Measurements from ENCODE around the gene SLC25A2. TPM values are rescaled to one million over a fixed set of nuclear protein-coding genes. Genes with fewer than 3 reads are reported as not detected.
"Not testable (repeated sequence)": the region's sequence is repeated elsewhere in the genome, so short reads cannot be mapped to it uniquely, and the experiment has no call there.

SLC25A2 gene
- polyA plus RNA-seq, 4 donors, result 0.17 TPM; not detected in 3

GRCh38 chr5:141319202-141319601, 15.4 kb upstream of the SLC25A2 start:
- no peak for DNase-seq (ENCODE audit: low read depth in 4 of 4, low spot score in 3 of 4)

GRCh38 chr5:141316963-141317362, 13.1 kb upstream of the SLC25A2 start:
- not testable (repeated sequence) for DNase-seq (ENCODE audit: low read depth in 4 of 4, low spot score in 3 of 4)

GRCh38 chr5:141313711-141314110, 9.9 kb upstream of the SLC25A2 start:
- no peak for DNase-seq (ENCODE audit: low read depth in 4 of 4, low spot score in 3 of 4)

GRCh38 chr5:141306630-141307029, 2.8 kb upstream of the SLC25A2 start:
- DNase-seq (ENCODE audit: low read depth in 4 of 4, low spot score in 3 of 4), result no peak

GRCh38 chr5:141298376-141298775, 5.5 kb downstream of the SLC25A2 start:
- DNase-seq (ENCODE audit: low read depth in 4 of 4, low spot score in 3 of 4), result no peak

- no peak for DNase-seq (ENCODE audit: low read depth in 4 of 4, low spot score in 3 of 4)
These were observed 30.9 kb downstream of the SLC25A2 start for GRCh38 chr5:141272906-141273305.

GRCh38 chr5:141269195-141269594, 34.7 kb downstream of the SLC25A2 start:
- DNase-seq (ENCODE audit: low read depth in 4 of 4, low spot score in 3 of 4), result no peak

- no peak for DNase-seq (ENCODE audit: low read depth in 4 of 4, low spot score in 3 of 4)
These were observed 42.7 kb downstream of the SLC25A2 start for GRCh38 chr5:141261238-141261546.

GRCh38 chr5:141260458-141261237, 43.2 kb downstream of the SLC25A2 start:
- no peak for DNase-seq (ENCODE audit: low read depth in 4 of 4, low spot score in 3 of 4)

- no peak for DNase-seq (ENCODE audit: low read depth in 4 of 4, low spot score in 3 of 4)
These were observed 44.9 kb downstream of the SLC25A2 start for GRCh38 chr5:141258948-141259347.

GRCh38 chr5:141258464-141258863, 45.4 kb downstream of the SLC25A2 start:
- no peak for DNase-seq (ENCODE audit: low read depth in 4 of 4, low spot score in 3 of 4)

Other genes starting within 250 kb of the SLC25A2 start
- 1 to 10 TPM; 3.5 to 7.9 (median 6.0) TPM for gene PCDHB2, start 209.4 kb downstream of the SLC25A2 start, polyA plus RNA-seq (ENCODE audit: insufficient read length in 4 of 4)
- 1 to 10 TPM; 3.0 to 4.9 (median 3.5) TPM for gene PCDHB3, start 203.6 kb downstream of the SLC25A2 start, polyA plus RNA-seq (ENCODE audit: insufficient read length in 4 of 4)
- gene PCDHB4, start 182.2 kb downstream of the SLC25A2 start, polyA plus RNA-seq (ENCODE audit: insufficient read length in 4 of 4), result 1 to 10 TPM; 1.3 to 5.8 (median 2.2) TPM
- gene PCDHB5, start 168.8 kb downstream of the SLC25A2 start, polyA plus RNA-seq (ENCODE audit: insufficient read length in 4 of 4), result 10 to 100 TPM in 1 of 4 donors, 1 to 10 TPM in 3; 5.6 to 10.5 (median 8.0) TPM
- 1 to 10 TPM; 2.5 to 4.5 (median 3.4) TPM for gene PCDHB6, start 154.0 kb downstream of the SLC25A2 start, polyA plus RNA-seq (ENCODE audit: insufficient read length in 4 of 4)
- gene PCDHB7, start 131.4 kb downstream of the SLC25A2 start, polyA plus RNA-seq (ENCODE audit: insufficient read length in 4 of 4), result 1 to 10 TPM; 4.0 to 7.9 (median 5.6) TPM
- 1 to 10 TPM; 1.2 to 3.5 (median 2.7) TPM for gene PCDHB8, start 126.3 kb downstream of the SLC25A2 start, polyA plus RNA-seq (ENCODE audit: insufficient read length in 4 of 4)
- gene PCDHB16, start 121.7 kb downstream of the SLC25A2 start, polyA plus RNA-seq (ENCODE audit: insufficient read length in 4 of 4), result 1 to 10 TPM; 4.9 to 8.4 (median 5.7) TPM
- gene PCDHB9, start 116.9 kb downstream of the SLC25A2 start, polyA plus RNA-seq (ENCODE audit: insufficient read length in 4 of 4), result 1 to 10 TPM; 3.7 to 5.1 (median 4.5) TPM
- gene PCDHB10, start 111.7 kb downstream of the SLC25A2 start, polyA plus RNA-seq (ENCODE audit: insufficient read length in 4 of 4), result 10 to 100 TPM in 2 of 4 donors, 1 to 10 TPM in 2; 5.4 to 11.3 (median 8.3) TPM
- 1 to 10 TPM; 4.9 to 7.0 (median 6.5) TPM for gene PCDHB11, start 104.4 kb downstream of the SLC25A2 start, polyA plus RNA-seq (ENCODE audit: insufficient read length in 4 of 4)
- gene PCDHB12, start 95.3 kb downstream of the SLC25A2 start, polyA plus RNA-seq (ENCODE audit: insufficient read length in 4 of 4), result 1 to 10 TPM; 4.9 to 8.6 (median 5.5) TPM
- 1 to 10 TPM; 5.5 to 8.1 (median 5.9) TPM for gene PCDHB13, start 90.1 kb downstream of the SLC25A2 start, polyA plus RNA-seq (ENCODE audit: insufficient read length in 4 of 4)
- gene PCDHB14, start 80.7 kb downstream of the SLC25A2 start, polyA plus RNA-seq (ENCODE audit: insufficient read length in 4 of 4), result 10 to 100 TPM in 3 of 4 donors, 1 to 10 TPM in 1; 9.9 to 13.5 (median 10.6) TPM
- gene PCDHB15, start 58.7 kb downstream of the SLC25A2 start, polyA plus RNA-seq (ENCODE audit: insufficient read length in 4 of 4), result 10 to 100 TPM; 14.7 to 17.6 (median 16.6) TPM
- 100 to 1,000 TPM; 142 to 184 (median 157) TPM for gene TAF7, start 16.7 kb upstream of the SLC25A2 start, polyA plus RNA-seq (ENCODE audit: insufficient read length in 4 of 4)
- 1 to 10 TPM in 1 of 4 donors, under 1 TPM in 3; 0.47 to 1.1 (median 0.84) TPM for gene PCDHGA1, start 26.5 kb upstream of the SLC25A2 start, polyA plus RNA-seq (ENCODE audit: insufficient read length in 4 of 4)
- 10 to 100 TPM in 1 of 4 donors, 1 to 10 TPM in 3; 5.0 to 12.8 (median 7.0) TPM for gene PCDHGA2, start 34.7 kb upstream of the SLC25A2 start, polyA plus RNA-seq (ENCODE audit: insufficient read length in 4 of 4)
- 1 to 10 TPM; 2.3 to 6.2 (median 3.8) TPM for gene PCDHGA3, start 39.8 kb upstream of the SLC25A2 start, polyA plus RNA-seq (ENCODE audit: insufficient read length in 4 of 4)
- gene PCDHGB1, start 46.0 kb upstream of the SLC25A2 start, polyA plus RNA-seq (ENCODE audit: insufficient read length in 4 of 4), result 1 to 10 TPM; 1.7 to 2.1 (median 1.9) TPM
- 1 to 10 TPM; 2.3 to 4.6 (median 2.4) TPM for gene PCDHGA4, start 51.0 kb upstream of the SLC25A2 start, polyA plus RNA-seq (ENCODE audit: insufficient read length in 4 of 4)
- 1 to 10 TPM; 3.5 to 5.2 (median 3.8) TPM for gene PCDHGB2, start 55.9 kb upstream of the SLC25A2 start, polyA plus RNA-seq (ENCODE audit: insufficient read length in 4 of 4)
- gene PCDHGA5, start 60.1 kb upstream of the SLC25A2 start, polyA plus RNA-seq (ENCODE audit: insufficient read length in 4 of 4), result 1 to 10 TPM; 2.2 to 6.1 (median 2.6) TPM
- gene PCDHGB3, start 66.2 kb upstream of the SLC25A2 start, polyA plus RNA-seq (ENCODE audit: insufficient read length in 4 of 4), result 1 to 10 TPM; 1.5 to 2.8 (median 2.3) TPM
- 10 to 100 TPM in 1 of 4 donors, 1 to 10 TPM in 3; 4.9 to 11.1 (median 7.1) TPM for gene PCDHGA6, start 69.8 kb upstream of the SLC25A2 start, polyA plus RNA-seq (ENCODE audit: insufficient read length in 4 of 4)
- 1 to 10 TPM; 1.8 to 2.5 (median 2.1) TPM for gene PCDHGA7, start 78.7 kb upstream of the SLC25A2 start, polyA plus RNA-seq (ENCODE audit: insufficient read length in 4 of 4)
- gene PCDHGB4, start 83.6 kb upstream of the SLC25A2 start, polyA plus RNA-seq (ENCODE audit: insufficient read length in 4 of 4), result 1 to 10 TPM; 5.0 to 7.4 (median 5.5) TPM
- under 1 TPM; 0.40 to 0.56 (median 0.44) TPM for gene PCDHGA8, start 88.6 kb upstream of the SLC25A2 start, polyA plus RNA-seq (ENCODE audit: insufficient read length in 4 of 4)
- 10 to 100 TPM in 1 of 4 donors, 1 to 10 TPM in 3; 9.6 to 10.3 (median 9.8) TPM for gene PCDHGB5, start 93.9 kb upstream of the SLC25A2 start, polyA plus RNA-seq (ENCODE audit: insufficient read length in 4 of 4)
- gene PCDHGA9, start 98.7 kb upstream of the SLC25A2 start, polyA plus RNA-seq (ENCODE audit: insufficient read length in 4 of 4), result 10 to 100 TPM in 1 of 4 donors, 1 to 10 TPM in 3; 4.9 to 10.1 (median 6.6) TPM
- 10 to 100 TPM in 1 of 4 donors, 1 to 10 TPM in 3; 6.2 to 12.1 (median 8.4) TPM for gene PCDHGB6, start 104.0 kb upstream of the SLC25A2 start, polyA plus RNA-seq (ENCODE audit: insufficient read length in 4 of 4)
- 1 to 10 TPM; 3.1 to 4.7 (median 3.5) TPM for gene PCDHGA10, start 108.9 kb upstream of the SLC25A2 start, polyA plus RNA-seq (ENCODE audit: insufficient read length in 4 of 4)
- 10 to 100 TPM; 13.7 to 16.9 (median 16.3) TPM for gene PCDHGB7, start 113.6 kb upstream of the SLC25A2 start, polyA plus RNA-seq (ENCODE audit: insufficient read length in 4 of 4)
- 1 to 10 TPM; 4.3 to 5.2 (median 4.6) TPM for gene PCDHGA11, start 117.0 kb upstream of the SLC25A2 start, polyA plus RNA-seq (ENCODE audit: insufficient read length in 4 of 4)
- gene PCDHGA12, start 126.5 kb upstream of the SLC25A2 start, polyA plus RNA-seq (ENCODE audit: insufficient read length in 4 of 4), result 1 to 10 TPM; 1.4 to 2.1 (median 1.7) TPM
- 100 to 1,000 TPM in 3 of 4 donors, 10 to 100 TPM in 1; 98.1 to 164 (median 115) TPM for gene PCDHGC3, start 171.9 kb upstream of the SLC25A2 start, polyA plus RNA-seq (ENCODE audit: insufficient read length in 4 of 4)
- 1 to 10 TPM; 2.7 to 3.1 (median 2.9) TPM for gene PCDHGC4, start 181.0 kb upstream of the SLC25A2 start, polyA plus RNA-seq (ENCODE audit: insufficient read length in 4 of 4)
- gene PCDHGC5, start 185.0 kb upstream of the SLC25A2 start, polyA plus RNA-seq (ENCODE audit: insufficient read length in 4 of 4), result 1 to 10 TPM in 1 of 4 donors, under 1 TPM in 3; 0.24 to 1.0 (median 0.38) TPM